Vagina (tissue), 2 donors: ENCODE measurements around the gene RORC. TPM values are rescaled to one million over a fixed set of nuclear protein-coding genes. Genes with fewer than 3 reads are reported as not detected.
A peak's percentile ranks its signal among the peaks of the same experiment; 100 is the strongest.

Source experiments
- DNase-seq, 2 donors: peaks; one replicate each; pipeline ENCODE4 v3.0.0-alpha.2; 2017; ENCODE audit errors: extremely low spot score in 2 of 2
- H3K27ac ChIP-seq: fragments of 200-600 bp; sonication (generic); one replicate; pipeline ENCODE4 v1.5.1; 2019
- H3K27me3 ChIP-seq: fragments of 200-600 bp; sonication (generic); one replicate; pipeline ENCODE4 v1.5.1; 2019
- H3K36me3 ChIP-seq, 2 donors: fragments of 200-600 bp; sonication (generic); one replicate each; pipeline ENCODE4 v1.5.1; 2017 to 2019
- H3K4me1 ChIP-seq: fragments of 200-600 bp; sonication (generic); one replicate; pipeline ENCODE4 v1.5.1; 2019
- H3K4me3 ChIP-seq, 2 donors: fragments of 200-600 bp; sonication (generic); 1 replicate in 1 of 2; 2 replicates in 1 of 2; pipeline ENCODE4 v1.5.1; 2016 to 2019
- H3K9me3 ChIP-seq: fragments of 200-600 bp; sonication (generic); one replicate; pipeline ENCODE4 v1.5.1; 2019
- POLR2A ChIP-seq, 2 donors: fragments of 450-650 bp; IDR thresholded peaks; one replicate each; pipeline ENCODE4 v1.6.1; 2017; ENCODE audit warnings: antibody characterized with exemption in 2 of 2, mild to moderate bottlenecking in 2 of 2, moderate library complexity in 2 of 2
- POLR2AphosphoS5 ChIP-seq, 2 donors: sonication (generic); formaldehyde crosslinking; IDR thresholded peaks; one replicate each; pipeline ENCODE4 v1.9.0; 2017; ENCODE audit warnings: antibody characterized with exemption in 2 of 2, mild to moderate bottlenecking in 2 of 2, low read depth in 1 of 2; ENCODE audit not compliant: insufficient read depth in 1 of 2
- intact Hi-C: fragments of 100-400 bp; cut with DNase I; formaldehyde crosslinking; loops from one replicate; pipeline ENCODE4 v1.15.1; 2023
- total RNA-seq: library from RNA; depleted of rRNA; stranded (reverse); fragments of >200 nt; gene quantifications from one replicate; pipeline ENCODE4 v1.2.3, GENCODE V29; 2016
- TF ChIP-seq, protein P1 (sequence below), 3 experiments: fragments of 450-650 bp in 2 of 3; fragments of 200-600 bp in 1 of 3; sonication (generic) in 1 of 3; IDR thresholded peaks; one replicate each; pipeline ENCODE4 v1.5.1; 2017 to 2019; ENCODE audit warnings: antibody characterized with exemption in 3 of 3, mild to moderate bottlenecking in 2 of 3, moderate library complexity in 2 of 3

The RORC gene
- total RNA-seq, 1 donor from 2014 or later: 8.1 TPM

DNA sequence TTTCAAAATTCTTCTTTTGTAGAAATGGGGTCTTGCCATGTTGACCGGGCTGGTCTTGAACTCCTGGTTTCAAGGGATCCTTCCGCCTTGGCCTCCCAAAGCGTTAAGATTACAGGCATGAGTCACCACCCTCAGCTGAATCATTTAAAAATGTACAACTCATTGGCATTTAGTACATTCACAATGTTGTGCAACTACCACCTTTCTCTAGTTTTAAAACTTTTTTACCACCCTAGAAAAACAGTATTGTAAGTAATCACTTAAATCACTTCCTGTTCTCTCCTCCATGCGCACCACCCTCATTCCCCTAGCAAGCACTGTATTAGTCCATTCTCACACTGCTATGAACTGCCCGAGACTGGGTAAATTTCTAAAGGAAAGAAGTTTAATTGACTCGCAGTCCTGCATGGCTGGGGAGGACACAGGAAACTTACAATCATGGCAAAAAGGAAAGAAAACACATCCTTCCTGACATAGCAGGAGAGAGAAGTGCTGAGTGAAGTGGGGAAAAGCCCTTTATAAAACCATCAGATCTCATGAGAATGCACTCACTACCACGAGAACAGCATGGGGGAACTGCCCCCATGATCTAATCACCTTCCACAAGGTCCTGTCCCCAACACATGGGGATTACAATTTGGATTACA, 36.3 kb upstream of the RORC start:
- DNase-seq: no peak
- TF ChIP-seq POLR2A (IDR thresholded peaks at IDR 0.05): no peak
- TF ChIP-seq, protein P1, sequence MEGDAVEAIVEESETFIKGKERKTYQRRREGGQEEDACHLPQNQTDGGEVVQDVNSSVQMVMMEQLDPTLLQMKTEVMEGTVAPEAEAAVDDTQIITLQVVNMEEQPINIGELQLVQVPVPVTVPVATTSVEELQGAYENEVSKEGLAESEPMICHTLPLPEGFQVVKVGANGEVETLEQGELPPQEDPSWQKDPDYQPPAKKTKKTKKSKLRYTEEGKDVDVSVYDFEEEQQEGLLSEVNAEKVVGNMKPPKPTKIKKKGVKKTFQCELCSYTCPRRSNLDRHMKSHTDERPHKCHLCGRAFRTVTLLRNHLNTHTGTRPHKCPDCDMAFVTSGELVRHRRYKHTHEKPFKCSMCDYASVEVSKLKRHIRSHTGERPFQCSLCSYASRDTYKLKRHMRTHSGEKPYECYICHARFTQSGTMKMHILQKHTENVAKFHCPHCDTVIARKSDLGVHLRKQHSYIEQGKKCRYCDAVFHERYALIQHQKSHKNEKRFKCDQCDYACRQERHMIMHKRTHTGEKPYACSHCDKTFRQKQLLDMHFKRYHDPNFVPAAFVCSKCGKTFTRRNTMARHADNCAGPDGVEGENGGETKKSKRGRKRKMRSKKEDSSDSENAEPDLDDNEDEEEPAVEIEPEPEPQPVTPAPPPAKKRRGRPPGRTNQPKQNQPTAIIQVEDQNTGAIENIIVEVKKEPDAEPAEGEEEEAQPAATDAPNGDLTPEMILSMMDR (IDR thresholded peaks at IDR 0.05): no peak
- TF ChIP-seq POLR2AphosphoS5 (IDR thresholded peaks at IDR 0.05; ENCODE audit: insufficient read depth in 1 of 2, low read depth in 1 of 2): no peak
- intact Hi-C loops: no loop called here
- H3K4me1 ChIP-seq: no peaks in the 10 kb centered on the region
- H3K27me3 ChIP-seq: no peaks in the 10 kb centered on the region
- no peak overlapping the region for H3K4me3 ChIP-seq
- H3K27ac ChIP-seq: no peak overlapping the region
- H3K36me3 ChIP-seq: no peaks in the 10 kb centered on the region
- H3K9me3 ChIP-seq: no peaks in the 10 kb centered on the region

DNA sequence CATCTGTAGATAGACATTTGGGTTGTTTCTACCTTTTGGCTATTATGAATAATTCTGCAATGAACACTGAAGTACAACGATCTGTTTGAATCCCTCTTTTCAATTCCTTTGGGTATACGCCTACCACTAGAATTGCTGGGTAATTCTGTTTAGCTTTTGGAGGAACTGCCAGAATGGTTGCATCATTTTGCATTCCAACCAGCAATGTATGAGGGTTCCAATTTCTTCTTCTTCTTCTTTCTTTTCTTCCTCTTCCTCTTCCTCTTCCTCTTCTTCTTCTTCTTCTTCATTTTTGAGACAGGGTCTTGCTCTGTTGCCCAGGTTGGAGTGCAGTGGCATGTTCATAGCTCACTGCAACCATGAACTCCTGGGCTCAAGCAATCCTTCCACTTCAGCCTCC, 35.7 kb upstream of the RORC start:
- no peak overlapping the region for H3K27ac ChIP-seq
- DNase-seq: no peak
- intact Hi-C loops: no loop called here
- TF ChIP-seq POLR2AphosphoS5 (IDR thresholded peaks at IDR 0.05; ENCODE audit: insufficient read depth in 1 of 2, low read depth in 1 of 2) (no peak), POLR2A (IDR thresholded peaks at IDR 0.05) (no peak)
- TF ChIP-seq, protein P1 (IDR thresholded peaks at IDR 0.05): no peak
- no peaks in the 10 kb centered on the region for H3K36me3 ChIP-seq
- no peaks in the 10 kb centered on the region for H3K9me3 ChIP-seq
- H3K4me1 ChIP-seq: no peaks in the 10 kb centered on the region
- H3K4me3 ChIP-seq: no peak overlapping the region
- no peaks in the 10 kb centered on the region for H3K27me3 ChIP-seq

DNA sequence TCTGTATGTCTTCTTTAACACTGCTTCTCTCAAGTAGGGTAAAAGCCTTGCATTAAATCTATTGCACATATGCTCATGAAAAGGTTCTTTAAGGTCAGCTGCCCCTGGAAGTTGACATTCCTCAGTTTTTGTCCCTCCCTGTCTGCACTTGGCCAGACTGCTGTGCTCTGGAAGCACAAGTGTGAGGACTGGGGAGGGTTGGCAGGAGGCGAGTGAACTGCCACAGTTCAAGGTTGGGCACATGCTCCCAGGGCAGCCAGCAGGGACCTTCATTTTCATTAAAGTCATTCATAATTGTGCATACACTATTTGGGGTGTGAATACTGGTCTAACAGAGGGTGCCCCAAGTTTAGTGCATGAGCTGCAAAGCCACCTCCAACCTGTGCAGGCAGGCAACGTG, 32.8 kb upstream of the RORC start:
- Histone ChIP-seq H3K27me3 (no peaks in the 10 kb centered on the region), H3K9me3 (no peaks in the 10 kb centered on the region), H3K36me3 (no peaks in the 10 kb centered on the region), H3K27ac (no peak overlapping the region), H3K4me1 (no peaks in the 10 kb centered on the region), H3K4me3 (no peak overlapping the region)
- DNase-seq: peak in 1 of 2 donors; percentile 40
- TF ChIP-seq, protein P1 (IDR thresholded peaks at IDR 0.05): no peak
- TF ChIP-seq POLR2A (IDR thresholded peaks at IDR 0.05) (no peak), POLR2AphosphoS5 (IDR thresholded peaks at IDR 0.05; ENCODE audit: insufficient read depth in 1 of 2, low read depth in 1 of 2) (no peak)
- intact Hi-C loops: no loop called here

DNA sequence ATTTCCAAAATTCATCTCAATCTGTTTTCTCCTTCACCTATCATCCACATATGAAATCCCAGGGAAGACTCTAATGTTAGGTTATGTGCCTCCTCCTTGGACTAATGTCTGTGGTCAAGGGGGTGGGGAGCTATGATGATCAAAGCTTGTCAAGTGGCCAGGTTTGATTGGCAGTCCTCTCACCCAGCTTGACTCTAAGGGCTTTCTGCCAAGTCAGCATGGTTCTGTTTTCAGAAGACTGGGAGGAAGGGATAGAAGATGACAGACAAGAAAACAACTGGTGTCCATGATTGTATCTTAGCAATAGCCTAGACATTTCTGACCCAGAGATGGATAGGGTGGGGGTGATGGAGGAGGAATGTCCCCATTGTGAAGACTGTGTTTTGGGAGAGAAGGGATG, 31.0 kb upstream of the RORC start:
- Histone ChIP-seq H3K27ac (no peak overlapping the region), H3K9me3 (no peaks in the 10 kb centered on the region), H3K4me3 (no peak overlapping the region), H3K4me1 (peaks cover 12% of the 10 kb centered on the region), H3K36me3 (no peaks in the 10 kb centered on the region), H3K27me3 (no peaks in the 10 kb centered on the region)
- peak in 1 of 2 donors; percentile 52 for DNase-seq
- TF ChIP-seq POLR2AphosphoS5 (IDR thresholded peaks at IDR 0.05; ENCODE audit: insufficient read depth in 1 of 2, low read depth in 1 of 2): no peak
- TF ChIP-seq, protein P1 (IDR thresholded peaks at IDR 0.05): no peak
- intact Hi-C loops: no loop called here

DNA sequence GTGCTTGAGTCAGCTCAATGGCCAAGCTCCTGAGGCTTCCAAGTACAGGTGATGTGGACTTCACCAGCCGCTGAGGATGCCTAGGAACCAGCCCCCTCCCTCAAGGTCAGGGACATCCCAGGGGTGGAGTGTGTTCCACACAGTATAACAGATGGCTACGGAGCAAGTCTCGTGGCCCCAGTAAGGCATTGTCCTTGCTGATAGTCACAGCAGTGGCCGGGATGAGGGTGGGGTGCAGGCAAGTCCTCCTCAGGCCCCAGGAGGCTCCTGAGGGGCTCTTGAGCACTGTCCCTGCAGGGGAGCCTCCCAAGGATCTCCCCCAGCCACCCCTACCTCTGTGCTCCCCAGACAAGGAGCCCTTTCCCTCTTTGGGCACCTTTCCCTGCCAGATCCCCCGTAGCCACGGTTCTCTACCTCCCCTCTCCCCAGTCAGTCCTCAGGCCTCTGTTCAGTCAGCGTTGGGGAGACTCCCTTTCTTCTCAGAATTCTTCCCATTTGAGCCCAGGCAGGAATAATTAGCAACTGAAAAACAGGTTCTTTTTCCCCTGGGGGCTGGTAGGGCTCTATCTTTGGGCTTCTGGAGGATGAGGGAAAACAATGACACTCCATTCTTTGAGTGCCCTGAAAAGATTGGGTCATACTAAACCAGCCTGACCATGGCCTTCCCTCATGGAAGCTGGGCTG, 29.0 kb upstream of the RORC start:
- intact Hi-C loops: no loop called here
- peak in 1 of 2 donors; percentile 80 for DNase-seq
- peaks cover 19% of the 10 kb centered on the region for H3K4me1 ChIP-seq
- H3K9me3 ChIP-seq: no peaks in the 10 kb centered on the region
- H3K4me3 ChIP-seq: no peak overlapping the region
- no peaks in the 10 kb centered on the region for H3K36me3 ChIP-seq
- no peaks in the 10 kb centered on the region for H3K27me3 ChIP-seq
- no peak overlapping the region for H3K27ac ChIP-seq
- no peak for TF ChIP-seq POLR2AphosphoS5 (IDR thresholded peaks at IDR 0.05; ENCODE audit: insufficient read depth in 1 of 2, low read depth in 1 of 2)
- TF ChIP-seq POLR2A (IDR thresholded peaks at IDR 0.05): no peak
- TF ChIP-seq, protein P1 (IDR thresholded peaks at IDR 0.05): no peak
